ENCODE measurements around the gene CCKAR.

- TF ChIP-seq, protein P1, sequence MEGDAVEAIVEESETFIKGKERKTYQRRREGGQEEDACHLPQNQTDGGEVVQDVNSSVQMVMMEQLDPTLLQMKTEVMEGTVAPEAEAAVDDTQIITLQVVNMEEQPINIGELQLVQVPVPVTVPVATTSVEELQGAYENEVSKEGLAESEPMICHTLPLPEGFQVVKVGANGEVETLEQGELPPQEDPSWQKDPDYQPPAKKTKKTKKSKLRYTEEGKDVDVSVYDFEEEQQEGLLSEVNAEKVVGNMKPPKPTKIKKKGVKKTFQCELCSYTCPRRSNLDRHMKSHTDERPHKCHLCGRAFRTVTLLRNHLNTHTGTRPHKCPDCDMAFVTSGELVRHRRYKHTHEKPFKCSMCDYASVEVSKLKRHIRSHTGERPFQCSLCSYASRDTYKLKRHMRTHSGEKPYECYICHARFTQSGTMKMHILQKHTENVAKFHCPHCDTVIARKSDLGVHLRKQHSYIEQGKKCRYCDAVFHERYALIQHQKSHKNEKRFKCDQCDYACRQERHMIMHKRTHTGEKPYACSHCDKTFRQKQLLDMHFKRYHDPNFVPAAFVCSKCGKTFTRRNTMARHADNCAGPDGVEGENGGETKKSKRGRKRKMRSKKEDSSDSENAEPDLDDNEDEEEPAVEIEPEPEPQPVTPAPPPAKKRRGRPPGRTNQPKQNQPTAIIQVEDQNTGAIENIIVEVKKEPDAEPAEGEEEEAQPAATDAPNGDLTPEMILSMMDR (IDR thresholded peaks at IDR 0.05): no peak
- no peak for TF ChIP-seq POLR2A (IDR thresholded peaks at IDR 0.05)
Measured at GRCh38 chr4:26489101-26489985, 941 bp downstream of the CCKAR start.

Measured in heart left ventricle (tissue), 13 donors.